HCT116 (cell line): ENCODE measurements around the gene SMIM21. TPM values are rescaled to one million over a fixed set of nuclear protein-coding genes. Genes with fewer than 3 reads are reported as not detected.

Experiments used
- ATAC-seq: fragments of 200-7000 bp; cut with Tn5 transposase; 2 replicates; pipeline ENCODE4 v1.9.1; 2020; ENCODE audit warnings: mild to moderate bottlenecking, moderate library complexity
- BruUV-seq: library from RNA; stranded (reverse); fragments of 400-500 nt; replicated peaks from 2 replicates; lab custom pipeline; 2021; lab: Mats Ljungman, UMichigan
- CTCF ChIA-PET: fragments of 300-600 bp; sonication (Branson Sonifier 250); formaldehyde crosslinking; loops from one replicate; lab custom pipeline; 2021; ENCODE audit warnings: antibody characterized with exemption; lab: Charles Lee
- POLR2A ChIA-PET: fragments of 300-600, 350-600 bp; sonication (Branson Sonifier 250); formaldehyde crosslinking; loops from one replicate; lab custom pipeline; 2021; ENCODE audit warnings: antibody characterized with exemption; lab: Charles Lee
- RAD21 ChIA-PET, 2 experiments: fragments of 300-600 bp; sonication (Branson Sonifier 250); formaldehyde crosslinking; loops; one replicate each; lab custom pipeline; 2023; ENCODE audit warnings: low total read pairs in 2 of 2; ENCODE audit not compliant: uncharacterized antibody in 2 of 2, unreplicated experiment in 2 of 2, low non-redundant PET in 1 of 2; lab: Charles Lee
- DNase-seq: peaks from one replicate; pipeline ENCODE4 v3.0.0-alpha.2; 2010; ENCODE audit warnings: low read depth, low spot score
- H2AFZ ChIP-seq: fragments of 200-600 bp; shearing (Covaris generic), sonication (generic); 2 replicates; pipeline ENCODE4 v1.6.1; 2017; ENCODE audit warnings: low read depth, mixed run types, mixed read lengths, antibody characterized with exemption, low read length; ENCODE audit not compliant: poor library complexity, severe bottlenecking
- H3K27ac ChIP-seq: 2 replicates; pipeline ENCODE4 v1.5.1; 2012; ENCODE audit warnings: low read depth, low read length
- H3K27me3 ChIP-seq: fragments of 200-600 bp; sonication (generic); 2 replicates; pipeline ENCODE4 v1.6.1; 2016; ENCODE audit warnings: mixed run types, low read length, mixed read lengths; ENCODE audit not compliant: insufficient read depth
- H3K36me3 ChIP-seq, 2 experiments: fragments of 200-500 bp in 1 of 2; fragments of 200-600 bp in 1 of 2; sonication (Bioruptor generic) in 1 of 2; sonication (generic) in 1 of 2; 2 replicates each; pipeline versions ENCODE4 v1.5.1 to v1.6.1; 2014 to 2016; ENCODE audit warnings: low read length in 2 of 2, inconsistent platforms in 1 of 2, mixed read lengths in 1 of 2, mixed run types in 1 of 2; ENCODE audit not compliant: insufficient read depth in 2 of 2, control insufficient read depth in 1 of 2
- H3K4me1 ChIP-seq, 2 experiments: fragments of 200-600 bp in 1 of 2; sonication (generic) in 1 of 2; 2 replicates each; pipeline versions ENCODE4 v1.5.1 to v1.6.1; 2012 to 2017; ENCODE audit warnings: low read length in 2 of 2, inconsistent platforms in 1 of 2, mild to moderate bottlenecking in 1 of 2, mixed read lengths in 1 of 2, mixed run types in 1 of 2, moderate library complexity in 1 of 2; ENCODE audit not compliant: insufficient read depth in 2 of 2, control insufficient read depth in 1 of 2
- H3K4me2 ChIP-seq: fragments of 200-600 bp; sonication (generic); 2 replicates; pipeline ENCODE4 v1.6.1; 2017; ENCODE audit warnings: mixed run types, low read length, mixed read lengths
- H3K4me3 ChIP-seq, 2 experiments: fragments of 200-600 bp in 1 of 2; sonication (generic) in 1 of 2; replicated peaks in 1 of 2; 2 replicates each; pipeline ENCODE4 v1.5.1; 2011 to 2016; ENCODE audit warnings: low read length in 2 of 2, control low read depth in 1 of 2, low read depth in 1 of 2, mild to moderate bottlenecking in 1 of 2, mixed read lengths in 1 of 2, mixed run types in 1 of 2
- H3K79me2 ChIP-seq: fragments of 200-600 bp; sonication (generic); 2 replicates; pipeline ENCODE4 v1.6.1; 2017; ENCODE audit warnings: mild to moderate bottlenecking, mixed run types, low read length, moderate library complexity, mixed read lengths; ENCODE audit not compliant: insufficient read depth
- H3K9ac ChIP-seq: fragments of 200-600 bp; sonication (generic); 2 replicates; pipeline ENCODE4 v1.6.1; 2016; ENCODE audit warnings: low read length, mixed read lengths
- H3K9me2 ChIP-seq: fragments of 200-600 bp; sonication (generic), shearing (Covaris generic); 2 replicates; pipeline ENCODE4 v1.6.1; 2017; ENCODE audit warnings: mixed run types, mild to moderate bottlenecking, moderate library complexity; ENCODE audit not compliant: insufficient read depth
- H3K9me3 ChIP-seq, 2 experiments: fragments of 200-500 bp in 1 of 2; fragments of 200-600 bp in 1 of 2; sonication (Bioruptor generic) in 1 of 2; sonication (generic) in 1 of 2; 2 replicates each; pipeline ENCODE4 v1.6.1; 2014 to 2017; ENCODE audit warnings: low read length in 2 of 2, mixed read lengths in 2 of 2, inconsistent platforms in 1 of 2, low read depth in 1 of 2, mild to moderate bottlenecking in 1 of 2, mixed run types in 1 of 2, moderate library complexity in 1 of 2; ENCODE audit not compliant: control insufficient read depth in 1 of 2, insufficient read depth in 1 of 2
- H4K20me1 ChIP-seq: fragments of 200-600 bp; sonication (generic), shearing (Covaris generic); 2 replicates; pipeline ENCODE4 v1.6.1; 2017; ENCODE audit warnings: mixed run types, mild to moderate bottlenecking, moderate library complexity; ENCODE audit not compliant: insufficient read depth
- ATF3 ChIP-seq: IDR thresholded peaks from 2 replicates; pipeline ENCODE4 v1.6.1; 2012
- CEBPB ChIP-seq: IDR thresholded peaks from 2 replicates; pipeline ENCODE4 v1.6.1; 2012; ENCODE audit warnings: low read depth
- EZH2 ChIP-seq: fragments of 200-600 bp; sonication (generic); IDR thresholded peaks from 2 replicates; pipeline ENCODE4 v1.6.1; 2017; ENCODE audit warnings: antibody characterized with exemption, mixed run types
- EZH2phosphoT487 ChIP-seq: fragments of 200-600 bp; IDR thresholded peaks from 2 replicates; pipeline ENCODE4 v1.6.1; 2018; ENCODE audit warnings: antibody characterized with exemption, borderline replicate concordance
- MAX ChIP-seq: IDR thresholded peaks from 2 replicates; pipeline ENCODE4 v1.6.1; 2012
- REST ChIP-seq: IDR thresholded peaks from 2 replicates; pipeline ENCODE4 v1.6.1; 2012; ENCODE audit warnings: low read depth
- ZFX ChIP-seq: fragments of 450-650 bp; IDR thresholded peaks from 2 replicates; pipeline ENCODE4 v1.6.1; 2017
- intact Hi-C: fragments of 100-400 bp; cut with micrococcal nuclease; formaldehyde crosslinking; loops from 2 replicates; pipeline ENCODE4 v1.10.0; 2022
- total RNA-seq: library from RNA; stranded (reverse); gene quantifications from one replicate; pipeline ENCODE4 v1.2.1, GENCODE V29; 2021; ENCODE audit not compliant: unreplicated experiment
- TF ChIP-seq, protein P1 (sequence below): IDR thresholded peaks from 2 replicates; pipeline ENCODE4 v1.6.1; 2011; ENCODE audit warnings: mild to moderate bottlenecking, low read length, moderate library complexity; ENCODE audit not compliant: insufficient replicate concordance; ENCODE audit errors: extremely low read depth

The SMIM21 gene
- total RNA-seq, 1 experiment from 2014 or later, result not detected

- intact Hi-C loops, result no loop called here
- TF ChIP-seq ZFX (no peak), MAX (no peak), ATF3 (no peak), EZH2phosphoT487 (no peak), REST (no peak), CEBPB (no peak), EZH2 (no peak)
- TF ChIP-seq, protein P1, sequence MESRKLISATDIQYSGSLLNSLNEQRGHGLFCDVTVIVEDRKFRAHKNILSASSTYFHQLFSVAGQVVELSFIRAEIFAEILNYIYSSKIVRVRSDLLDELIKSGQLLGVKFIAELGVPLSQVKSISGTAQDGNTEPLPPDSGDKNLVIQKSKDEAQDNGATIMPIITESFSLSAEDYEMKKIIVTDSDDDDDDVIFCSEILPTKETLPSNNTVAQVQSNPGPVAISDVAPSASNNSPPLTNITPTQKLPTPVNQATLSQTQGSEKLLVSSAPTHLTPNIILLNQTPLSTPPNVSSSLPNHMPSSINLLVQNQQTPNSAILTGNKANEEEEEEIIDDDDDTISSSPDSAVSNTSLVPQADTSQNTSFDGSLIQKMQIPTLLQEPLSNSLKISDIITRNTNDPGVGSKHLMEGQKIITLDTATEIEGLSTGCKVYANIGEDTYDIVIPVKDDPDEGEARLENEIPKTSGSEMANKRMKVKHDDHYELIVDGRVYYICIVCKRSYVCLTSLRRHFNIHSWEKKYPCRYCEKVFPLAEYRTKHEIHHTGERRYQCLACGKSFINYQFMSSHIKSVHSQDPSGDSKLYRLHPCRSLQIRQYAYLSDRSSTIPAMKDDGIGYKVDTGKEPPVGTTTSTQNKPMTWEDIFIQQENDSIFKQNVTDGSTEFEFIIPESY, result no peak
- Histone ChIP-seq H3K4me3 (no peak overlapping the region), H3K9ac (no peak overlapping the region), H3K9me3 (no peaks in the 10 kb centered on the region; a peak in 1 of 4 replicates), H4K20me1 (no peaks in the 10 kb centered on the region), H3K36me3 (no peaks in the 10 kb centered on the region), H3K4me1 (no peaks in the 10 kb centered on the region), H2AFZ (no peak overlapping the region), H3K4me2 (no peak overlapping the region), H3K79me2 (no peaks in the 10 kb centered on the region), H3K9me2 (no peaks in the 10 kb centered on the region), H3K27me3 (peaks cover 12% of the 10 kb centered on the region; the same call in 1 of the 2 replicates), H3K27ac (no peak overlapping the region)
- no peak for DNase-seq
- RAD21 ChIA-PET, result no interaction called here
- CTCF ChIA-PET, result no interaction called here
- BruUV-seq, result no TSS peak
- POLR2A ChIA-PET, result no interaction called here
- ATAC-seq, result no peak
These were observed 49.6 kb downstream of the SMIM21 start for GRCh38 chr18:75377926-75378325.
